ENCODE data around the gene KIF4B. TPM values are rescaled to one million over a fixed set of nuclear protein-coding genes. Genes with fewer than 3 reads are reported as not detected.
"Not testable (repeated sequence)": the region's sequence is repeated elsewhere in the genome, so short reads cannot be mapped to it uniquely, and the experiment has no call there.

Gene KIF4B
- total RNA-seq, 1 donor from 2014 or later, result 0.17 TPM

DNA sequence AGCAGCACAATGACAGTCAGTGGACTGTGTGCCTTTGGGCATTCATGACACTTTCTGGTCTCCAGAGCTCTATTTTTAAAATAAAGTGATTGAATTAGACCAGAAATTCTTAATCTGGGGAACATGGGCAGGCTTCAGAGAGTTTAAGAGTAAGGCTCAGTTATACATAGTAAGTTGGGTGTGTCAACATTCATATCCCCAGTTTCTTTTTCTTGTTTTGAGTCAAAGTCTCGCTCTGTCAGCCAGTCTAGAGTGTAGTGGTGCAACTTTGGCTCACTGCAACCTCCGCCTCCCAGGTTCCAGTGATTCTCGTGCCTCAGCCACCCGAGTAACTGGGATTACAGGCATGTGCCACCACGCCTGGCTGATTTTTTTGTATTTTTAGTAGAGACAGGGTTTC is 13.7 kb upstream of the KIF4B start:
- no peak for DNase-seq
- H3K4me1 ChIP-seq, result no peaks in the 10 kb centered on the region
- TF ChIP-seq, protein P1, sequence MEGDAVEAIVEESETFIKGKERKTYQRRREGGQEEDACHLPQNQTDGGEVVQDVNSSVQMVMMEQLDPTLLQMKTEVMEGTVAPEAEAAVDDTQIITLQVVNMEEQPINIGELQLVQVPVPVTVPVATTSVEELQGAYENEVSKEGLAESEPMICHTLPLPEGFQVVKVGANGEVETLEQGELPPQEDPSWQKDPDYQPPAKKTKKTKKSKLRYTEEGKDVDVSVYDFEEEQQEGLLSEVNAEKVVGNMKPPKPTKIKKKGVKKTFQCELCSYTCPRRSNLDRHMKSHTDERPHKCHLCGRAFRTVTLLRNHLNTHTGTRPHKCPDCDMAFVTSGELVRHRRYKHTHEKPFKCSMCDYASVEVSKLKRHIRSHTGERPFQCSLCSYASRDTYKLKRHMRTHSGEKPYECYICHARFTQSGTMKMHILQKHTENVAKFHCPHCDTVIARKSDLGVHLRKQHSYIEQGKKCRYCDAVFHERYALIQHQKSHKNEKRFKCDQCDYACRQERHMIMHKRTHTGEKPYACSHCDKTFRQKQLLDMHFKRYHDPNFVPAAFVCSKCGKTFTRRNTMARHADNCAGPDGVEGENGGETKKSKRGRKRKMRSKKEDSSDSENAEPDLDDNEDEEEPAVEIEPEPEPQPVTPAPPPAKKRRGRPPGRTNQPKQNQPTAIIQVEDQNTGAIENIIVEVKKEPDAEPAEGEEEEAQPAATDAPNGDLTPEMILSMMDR (IDR thresholded peaks at IDR 0.05), result no peak
- no peak overlapping the region for H3K27ac ChIP-seq
- no peaks in the 10 kb centered on the region for H3K36me3 ChIP-seq
- H3K4me3 ChIP-seq, result no peak overlapping the region
- H3K27me3 ChIP-seq, result no peaks in the 10 kb centered on the region
- no peak for ATAC-seq
- no peaks in the 10 kb centered on the region for H3K9me3 ChIP-seq
- intact Hi-C loops (cut with DNase I), result no loop called here

DNA sequence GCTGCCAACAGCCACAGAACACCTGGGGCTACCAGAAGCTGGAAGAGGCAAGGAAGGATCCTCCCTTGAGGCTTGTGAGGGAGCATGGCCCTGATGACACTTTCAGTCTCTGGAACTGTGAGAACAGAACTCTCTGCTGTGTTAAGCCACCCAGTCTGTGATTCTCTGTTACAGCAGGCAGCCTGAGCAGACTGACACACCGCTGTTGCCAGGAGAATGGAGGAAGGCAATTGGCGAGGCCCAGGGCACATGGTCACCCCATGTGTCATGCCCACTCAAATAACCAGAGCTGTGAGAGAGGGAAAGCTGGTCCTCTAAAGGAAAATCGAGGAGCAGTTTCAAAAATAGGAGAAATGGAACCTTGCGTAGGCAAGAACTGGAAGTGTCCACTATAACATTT is 12.0 kb upstream of the KIF4B start:
- Histone ChIP-seq H3K4me3 (no peak overlapping the region), H3K4me1 (no peaks in the 10 kb centered on the region), H3K27me3 (no peaks in the 10 kb centered on the region), H3K36me3 (no peaks in the 10 kb centered on the region), H3K9me3 (no peaks in the 10 kb centered on the region), H3K27ac (no peak overlapping the region)
- DNase-seq, result no peak
- no peak for ATAC-seq
- intact Hi-C loops (cut with DNase I), result no loop called here
- TF ChIP-seq, protein P1 (IDR thresholded peaks at IDR 0.05), result no peak

DNA sequence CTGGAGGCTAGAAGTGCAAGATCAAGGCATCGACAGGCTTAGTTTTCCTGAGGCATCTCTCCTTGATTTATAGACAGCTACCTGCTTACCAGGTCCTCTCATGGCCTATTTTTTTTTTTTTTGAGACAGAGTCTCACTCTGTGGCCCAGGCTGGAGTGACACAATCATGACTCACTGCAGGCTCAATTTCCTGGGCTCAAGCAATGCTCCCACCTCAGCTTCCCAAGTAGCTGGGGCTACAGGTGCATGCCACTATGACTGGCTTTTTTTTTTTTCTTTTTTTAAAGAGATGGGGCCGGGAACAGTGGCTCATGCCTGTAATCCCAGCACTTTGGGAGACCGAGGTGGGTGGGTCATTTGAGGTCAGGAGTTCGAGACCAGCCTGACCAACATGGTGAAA is 10.8 kb upstream of the KIF4B start:
- intact Hi-C loops (cut with DNase I); DNase-seq; H3K4me1 ChIP-seq; H3K27me3 ChIP-seq; ATAC-seq; H3K36me3 ChIP-seq; H3K9me3 ChIP-seq; H3K4me3 ChIP-seq; H3K27ac ChIP-seq: not testable (repeated sequence)

DNA sequence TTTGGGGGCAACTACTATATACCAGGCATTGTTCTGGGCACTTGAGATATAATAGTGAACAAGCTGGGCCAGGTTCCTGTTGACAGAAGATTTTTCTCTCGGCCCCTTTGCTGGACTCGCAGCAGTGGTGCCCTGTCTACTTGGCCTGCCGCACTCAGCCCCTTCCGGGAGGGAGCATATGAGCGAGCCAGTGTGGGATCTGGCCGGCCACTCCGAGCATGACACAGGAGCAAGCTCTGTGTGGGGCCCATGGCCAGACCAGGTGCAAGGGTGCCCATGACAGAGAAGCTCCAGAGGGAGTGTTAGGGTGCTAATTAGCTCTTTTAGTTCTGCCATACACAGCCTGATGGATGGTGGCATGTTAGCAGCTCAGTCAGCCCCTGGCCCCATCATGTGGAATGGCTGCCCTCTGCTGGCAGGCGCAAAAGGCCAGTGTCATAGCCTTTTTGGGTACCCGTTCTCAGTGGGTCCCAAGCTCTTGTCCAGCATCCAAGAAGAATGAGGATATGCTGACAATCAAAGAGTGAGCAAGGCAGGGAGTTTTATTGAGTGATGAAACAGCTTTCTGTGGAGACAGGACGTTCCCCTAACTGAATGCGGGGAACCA is 9.3 kb upstream of the KIF4B start:
- no peaks in the 10 kb centered on the region for H3K27me3 ChIP-seq
- H3K27ac ChIP-seq, result no peak overlapping the region
- no peak overlapping the region for H3K4me3 ChIP-seq
- no peaks in the 10 kb centered on the region for H3K9me3 ChIP-seq
- no peaks in the 10 kb centered on the region for H3K36me3 ChIP-seq
- TF ChIP-seq, protein P1 (IDR thresholded peaks at IDR 0.05), result peak; percentile 52
- no peaks in the 10 kb centered on the region for H3K4me1 ChIP-seq
- intact Hi-C loops (cut with DNase I), result no loop called here
- DNase-seq (no peak), ATAC-seq (peak; percentile 69)

DNA sequence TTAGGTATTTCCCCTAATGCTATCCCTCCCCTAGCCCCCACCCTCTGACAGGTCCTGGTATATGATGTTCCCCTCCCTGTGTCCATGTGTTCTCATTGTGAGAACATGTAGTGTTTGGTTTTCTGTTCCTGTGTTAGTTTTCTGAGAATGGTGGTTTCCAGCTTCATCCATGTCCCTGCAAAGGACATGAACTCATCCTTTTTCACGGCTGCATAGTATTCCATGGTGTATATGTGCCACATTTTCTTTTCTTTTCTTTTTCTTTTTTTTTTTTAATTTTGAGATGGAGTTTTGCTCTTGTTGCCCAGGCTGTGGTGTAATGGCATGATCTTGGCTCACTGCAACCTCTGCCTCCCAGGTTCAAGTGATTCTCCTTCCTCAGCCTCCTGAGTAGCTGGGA is 7.3 kb upstream of the KIF4B start:
- H3K27ac ChIP-seq; H3K4me1 ChIP-seq; H3K4me3 ChIP-seq; H3K36me3 ChIP-seq; intact Hi-C loops (cut with DNase I); ATAC-seq; H3K27me3 ChIP-seq; H3K9me3 ChIP-seq; DNase-seq: not testable (repeated sequence)

DNA sequence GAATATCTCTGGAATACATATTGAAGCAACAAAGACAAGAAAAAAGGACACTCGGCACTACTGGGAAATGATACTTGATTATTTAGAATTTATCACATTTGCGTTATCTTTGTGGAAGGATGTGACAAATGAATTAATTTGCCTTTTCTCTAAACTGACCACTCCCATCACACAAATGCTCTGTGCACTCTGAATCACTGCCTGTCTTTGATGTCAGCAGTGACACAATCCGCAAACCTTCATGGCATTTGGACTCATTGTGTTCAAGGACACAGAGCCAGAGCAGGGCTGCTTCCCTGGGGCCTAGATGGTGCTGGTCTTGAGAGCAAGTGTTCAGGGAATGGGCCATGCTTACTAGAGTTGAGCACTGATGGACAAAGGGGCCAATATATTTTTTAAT is 4.9 kb upstream of the KIF4B start:
- intact Hi-C loops (cut with DNase I), result no loop called here
- no peaks in the 10 kb centered on the region for H3K27me3 ChIP-seq
- no peak overlapping the region for H3K27ac ChIP-seq
- ATAC-seq (no peak), DNase-seq (no peak)
- H3K9me3 ChIP-seq, result no peaks in the 10 kb centered on the region
- H3K4me3 ChIP-seq, result no peak overlapping the region
- H3K36me3 ChIP-seq, result no peaks in the 10 kb centered on the region
- H3K4me1 ChIP-seq, result no peaks in the 10 kb centered on the region
- TF ChIP-seq, protein P1 (IDR thresholded peaks at IDR 0.05), result no peak

DNA sequence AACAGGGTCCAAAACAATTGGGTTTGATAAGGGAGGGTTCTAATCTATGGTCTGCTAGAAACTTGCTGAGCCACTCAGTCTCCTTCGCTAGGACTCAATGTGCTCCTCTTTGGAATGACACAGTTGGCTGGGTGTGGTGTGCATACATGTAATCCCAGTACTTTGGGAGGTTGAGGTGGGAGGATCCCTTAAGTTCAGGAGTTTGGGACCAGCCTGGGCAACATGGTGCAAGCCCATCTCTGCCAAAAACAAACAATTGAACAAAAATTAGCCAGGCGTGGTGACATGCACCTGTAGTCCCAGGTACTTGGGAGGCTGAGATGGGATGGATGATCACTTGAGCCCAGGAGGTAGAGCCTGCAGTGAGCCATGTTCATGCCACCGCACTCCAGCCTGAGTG is 2.7 kb upstream of the KIF4B start:
- TF ChIP-seq, protein P1 (IDR thresholded peaks at IDR 0.05), result no peak
- ATAC-seq, result no peak
- intact Hi-C loops (cut with DNase I), result no loop called here

More for the DNA sequence above, 2.7 kb upstream of the KIF4B start:
- no peaks in the 10 kb centered on the region for H3K36me3 ChIP-seq
- no peaks in the 10 kb centered on the region for H3K9me3 ChIP-seq
- no peak overlapping the region for H3K4me3 ChIP-seq
- H3K27me3 ChIP-seq, result no peaks in the 10 kb centered on the region
- H3K27ac ChIP-seq, result no peak overlapping the region
- no peak for DNase-seq
- no peaks in the 10 kb centered on the region for H3K4me1 ChIP-seq
